Measurements from ENCODE around the gene SETD2.
"Not testable (repeated sequence)": the region's sequence is repeated elsewhere in the genome, so short reads cannot be mapped to it uniquely, and the experiment has no call there.

The SETD2 gene

DNA sequence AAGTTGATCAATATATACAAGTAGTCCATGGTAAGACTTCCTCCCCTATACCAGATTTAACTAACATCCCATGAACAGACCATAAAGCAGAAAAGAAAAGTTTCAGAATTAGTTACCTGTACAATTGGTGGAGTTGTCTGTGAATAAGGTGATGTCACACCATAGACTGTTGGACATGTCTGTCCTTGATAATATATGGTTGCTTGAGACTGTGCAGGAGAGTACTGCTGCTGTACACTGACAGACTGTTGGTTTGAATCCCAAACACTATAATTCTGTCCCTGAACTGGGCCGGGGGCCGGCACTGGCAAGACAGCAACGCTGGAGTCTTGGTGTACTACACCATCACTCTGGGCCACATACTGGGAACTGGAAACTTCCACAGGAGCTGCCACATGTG is 107.2 kb downstream of the SETD2 start:
- DNase-seq = no peak
- TF ChIP-seq POLR2A (IDR thresholded peaks at IDR 0.05; ENCODE audit: low read length) (no peak), GATA1 (IDR thresholded peaks at IDR 0.05; ENCODE audit: low read depth, low read length) (no peak)

DNA sequence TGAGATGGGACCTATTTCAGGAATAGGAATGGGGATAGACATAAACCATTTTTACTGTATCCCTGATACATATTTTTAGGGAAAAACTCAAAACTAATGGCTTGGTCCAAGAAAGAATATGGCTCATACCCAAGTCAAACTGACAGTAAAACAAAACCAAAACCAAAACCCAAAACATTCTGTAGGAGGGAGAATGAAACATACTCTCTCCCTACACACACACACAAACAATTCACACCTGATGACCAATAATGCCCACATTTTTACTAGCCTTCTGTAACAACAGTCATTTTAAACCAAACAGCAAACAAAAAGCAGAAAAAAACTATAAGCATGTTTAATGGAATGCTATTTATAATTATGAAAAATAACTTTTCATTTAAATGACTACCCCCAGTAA is 109.5 kb downstream of the SETD2 start:
- DNase-seq = no peak
- TF ChIP-seq POLR2A (IDR thresholded peaks at IDR 0.05; ENCODE audit: low read length) = no peak
- TF ChIP-seq GATA1 (IDR thresholded peaks at IDR 0.05; ENCODE audit: low read depth, low read length) = no peak

DNA sequence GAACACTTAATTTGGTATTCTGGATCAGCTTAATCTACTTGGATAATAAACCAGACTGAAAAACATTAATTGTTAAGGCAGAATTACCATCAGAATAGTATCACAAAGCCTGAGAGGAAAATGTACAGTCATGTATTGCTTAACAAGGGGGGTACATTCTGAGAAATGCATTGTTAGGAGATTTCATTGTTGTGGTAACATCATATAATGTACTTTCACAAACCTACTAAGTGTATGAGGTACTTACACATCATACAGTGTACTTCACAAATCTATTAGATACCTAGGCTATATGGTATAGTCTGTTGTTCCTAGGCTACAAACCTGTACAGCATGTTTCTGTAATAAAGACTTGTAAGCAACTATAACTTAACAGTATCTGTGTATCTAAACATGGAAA is 116.2 kb downstream of the SETD2 start:
- TF ChIP-seq GATA1 (IDR thresholded peaks at IDR 0.05; ENCODE audit: low read depth, low read length) (no peak), POLR2A (IDR thresholded peaks at IDR 0.05; ENCODE audit: low read length) (no peak)
- no peak for DNase-seq

DNA sequence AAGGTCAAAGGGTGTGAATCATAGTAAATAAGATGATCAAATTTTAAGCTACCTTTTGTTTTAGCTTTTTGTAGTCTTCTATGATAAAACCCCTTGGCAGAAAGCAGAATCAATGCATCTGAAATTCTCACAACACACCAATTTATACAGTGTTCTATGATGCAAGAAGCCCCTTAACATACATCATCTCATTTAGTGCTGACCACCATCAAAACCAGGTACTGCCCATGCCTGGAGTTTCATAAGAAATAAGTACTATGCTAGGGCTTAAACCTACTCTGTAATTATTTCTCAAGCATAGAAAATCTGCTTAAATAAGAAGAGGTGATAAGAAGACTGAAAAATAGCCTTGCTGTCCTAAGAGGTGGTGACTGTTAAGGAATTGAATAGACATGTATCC is 116.8 kb downstream of the SETD2 start:
- no peak for TF ChIP-seq POLR2A (IDR thresholded peaks at IDR 0.05; ENCODE audit: low read length)
- TF ChIP-seq GATA1 (IDR thresholded peaks at IDR 0.05; ENCODE audit: low read depth, low read length) = no peak
- no peak for DNase-seq

DNA sequence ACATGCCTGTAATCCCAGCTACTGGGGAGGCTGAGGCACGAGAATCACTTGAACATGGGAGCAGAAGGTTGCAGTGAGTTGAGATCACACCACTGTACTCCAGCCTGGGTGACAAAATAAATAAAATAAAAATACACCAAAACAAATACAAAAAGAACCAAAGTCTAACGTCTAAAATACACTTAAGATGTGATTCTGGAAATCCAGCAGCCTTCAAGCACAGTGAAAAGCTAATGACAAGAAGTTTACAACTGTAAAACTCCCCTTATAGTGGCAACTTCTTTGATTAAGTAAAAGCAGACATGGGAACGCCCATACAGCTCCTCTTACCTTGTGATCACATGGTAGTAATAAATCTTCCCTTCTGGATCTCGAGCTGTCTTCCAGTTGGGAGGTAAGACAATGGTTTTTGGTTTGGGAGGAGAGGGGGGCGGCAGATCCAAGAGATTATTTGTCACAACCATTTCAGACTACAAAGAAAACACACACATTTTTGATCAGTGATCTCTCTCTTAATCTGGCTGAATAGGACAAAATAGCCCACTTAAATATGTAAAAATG is 121.6 kb downstream of the SETD2 start:
- no peak for DNase-seq
- no peak for TF ChIP-seq GATA1 (IDR thresholded peaks at IDR 0.05; ENCODE audit: low read depth, low read length)
- TF ChIP-seq POLR2A (IDR thresholded peaks at IDR 0.05; ENCODE audit: low read length) = no peak

DNA sequence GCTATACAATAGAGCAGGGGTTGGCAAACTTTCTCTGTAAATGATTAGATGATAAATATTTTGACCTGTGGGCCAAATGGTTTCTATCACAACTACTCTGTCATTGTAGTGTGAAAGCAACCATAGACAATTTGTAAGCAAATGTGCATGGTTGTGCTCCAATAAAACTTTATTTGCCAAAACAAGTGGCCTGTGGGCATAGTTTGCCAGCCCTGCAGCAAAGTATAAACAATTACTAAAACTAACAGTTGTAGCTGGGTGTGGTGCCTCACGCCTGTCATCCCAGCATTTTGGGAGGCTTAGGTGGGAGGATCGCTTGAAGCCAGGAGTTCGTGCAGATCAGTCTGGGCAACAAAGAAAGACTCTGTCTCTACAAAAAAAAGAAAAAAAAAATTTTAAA is 122.8 kb downstream of the SETD2 start:
- TF ChIP-seq GATA1 (IDR thresholded peaks at IDR 0.05; ENCODE audit: low read depth, low read length) (no peak), POLR2A (IDR thresholded peaks at IDR 0.05; ENCODE audit: low read length) (no peak)
- no peak for DNase-seq

DNA sequence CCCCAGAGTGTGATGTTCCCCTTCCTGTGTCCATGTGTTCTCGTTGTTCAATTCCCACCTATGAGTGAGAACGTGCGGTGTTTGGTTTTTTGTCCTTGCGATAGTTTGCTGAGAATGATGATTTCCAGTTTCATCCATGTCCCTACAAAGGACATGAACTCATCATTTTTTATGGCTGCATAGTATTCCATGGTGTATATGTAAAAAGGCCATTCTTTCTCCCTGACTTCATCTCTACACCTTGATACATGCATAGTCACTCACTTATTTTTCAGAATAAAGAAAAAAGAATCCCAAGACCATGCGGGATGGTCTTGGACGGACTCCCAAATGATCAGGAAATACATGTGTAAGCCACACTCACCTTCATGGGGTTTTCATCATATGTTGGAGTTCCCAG is 126.6 kb downstream of the SETD2 start:
- DNase-seq = not testable (repeated sequence)

DNA sequence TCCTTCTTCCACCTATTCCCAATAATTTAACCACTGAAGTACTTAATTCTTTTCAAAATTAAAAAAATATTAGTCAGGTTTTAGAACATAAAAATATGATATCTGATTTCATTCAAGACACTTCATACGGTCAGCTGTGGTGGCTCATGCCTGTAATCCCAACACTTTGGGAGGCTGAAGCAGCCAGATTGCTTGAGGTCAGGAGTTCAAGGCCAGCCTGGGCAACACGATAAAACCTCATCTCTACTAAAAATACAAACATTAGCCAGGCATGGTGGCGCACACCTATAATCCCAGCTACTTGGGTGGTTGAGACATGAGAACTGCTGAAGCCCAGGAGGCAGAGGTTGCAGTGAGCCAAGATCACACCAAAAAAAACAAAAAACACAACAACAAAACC is 127.8 kb downstream of the SETD2 start:
- no peak for DNase-seq
- no peak for TF ChIP-seq POLR2A (IDR thresholded peaks at IDR 0.05; ENCODE audit: low read length)
- no peak for TF ChIP-seq GATA1 (IDR thresholded peaks at IDR 0.05; ENCODE audit: low read depth, low read length)

DNA sequence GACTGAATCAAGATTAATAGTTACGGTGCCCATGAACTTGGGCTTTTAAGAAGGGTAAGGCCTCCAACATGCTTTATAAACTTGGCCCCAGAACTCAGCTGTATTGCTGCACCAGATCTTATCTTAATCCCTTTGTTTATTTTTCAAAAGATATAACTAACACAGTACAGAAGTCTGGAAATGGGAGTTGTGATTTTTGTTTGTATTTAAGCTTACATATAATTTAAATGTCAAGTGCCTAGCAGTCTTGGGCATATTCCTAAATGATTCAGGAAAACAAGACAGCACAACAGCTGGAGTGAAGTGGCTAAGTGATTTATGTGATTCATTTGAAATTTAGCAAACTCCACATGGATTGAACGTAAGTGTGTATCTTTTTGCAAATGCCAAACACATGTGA is 128.3 kb downstream of the SETD2 start:
- no peak for TF ChIP-seq GATA1 (IDR thresholded peaks at IDR 0.05; ENCODE audit: low read depth, low read length)
- no peak for TF ChIP-seq POLR2A (IDR thresholded peaks at IDR 0.05; ENCODE audit: low read length)
- no peak for DNase-seq

DNA sequence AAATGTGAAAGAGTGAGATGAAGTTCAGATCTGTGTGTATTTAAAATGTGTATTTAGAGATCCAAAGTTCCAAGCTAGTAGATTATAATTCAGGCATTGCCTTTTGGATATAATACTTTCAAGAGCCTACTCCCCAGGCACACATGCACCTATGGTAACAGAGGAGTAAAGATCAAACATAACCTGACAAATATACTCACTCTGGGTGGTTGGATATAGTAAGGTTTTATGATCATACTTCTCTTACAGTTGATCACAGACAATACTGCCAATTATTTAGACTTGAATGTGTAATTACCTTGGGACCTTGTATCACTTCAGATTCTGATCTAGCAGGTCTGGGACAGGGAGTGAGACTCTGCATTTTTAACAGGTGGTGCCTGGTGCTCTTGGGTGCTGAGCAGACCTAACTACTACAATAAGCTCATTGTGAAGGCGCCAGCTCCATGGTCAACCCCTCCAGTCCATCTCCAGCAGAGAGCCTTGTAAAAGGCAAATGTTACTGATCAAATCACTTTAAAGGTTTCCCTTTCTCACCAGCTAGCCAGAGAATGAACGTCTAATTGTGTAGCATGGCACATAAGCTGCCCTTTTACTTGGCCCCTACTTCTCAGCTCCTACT is 128.9 kb downstream of the SETD2 start:
- TF ChIP-seq GATA1 (IDR thresholded peaks at IDR 0.05; ENCODE audit: low read depth, low read length) (no peak), POLR2A (IDR thresholded peaks at IDR 0.05; ENCODE audit: low read length) (no peak)

DNA sequence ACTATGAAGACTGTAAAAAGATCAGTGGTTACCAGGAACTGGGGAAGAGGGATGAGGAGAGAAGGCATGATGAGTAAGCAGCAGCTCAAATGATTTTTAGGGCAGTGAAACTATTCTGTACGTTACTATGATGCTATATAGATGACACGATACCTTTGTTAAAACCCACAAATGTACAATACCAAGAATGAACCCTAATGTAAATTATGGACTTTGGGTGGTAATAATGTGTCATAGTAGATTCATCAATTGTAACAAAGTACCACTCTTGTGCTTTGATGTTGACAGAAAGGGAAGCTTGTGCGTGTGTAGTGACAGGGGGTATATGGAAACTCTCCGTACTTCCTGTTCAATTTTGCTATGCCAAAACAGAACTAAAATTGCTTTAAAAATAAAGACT is 132.9 kb downstream of the SETD2 start:
- not testable (repeated sequence) for DNase-seq

More for the DNA sequence above, 128.9 kb downstream of the SETD2 start:
- DNase-seq = no peak

DNA sequence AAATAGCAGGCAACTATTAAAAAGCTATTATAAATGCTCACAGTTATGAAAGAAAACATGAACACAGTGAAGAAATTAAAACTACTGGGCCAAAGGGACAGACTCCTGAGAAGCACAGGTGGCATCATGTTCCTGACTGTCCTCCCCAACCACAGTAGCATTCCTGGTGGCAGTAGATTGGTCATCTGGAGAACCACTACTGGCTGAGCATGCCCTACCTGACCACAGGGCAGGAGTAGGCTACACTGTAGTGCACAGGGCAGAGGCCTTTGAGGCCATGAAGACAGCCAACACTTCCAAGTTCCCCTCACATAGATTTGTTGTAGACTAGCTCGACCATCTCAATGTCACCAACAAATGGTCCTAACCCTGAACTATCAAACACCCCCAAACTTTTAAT is 135.2 kb downstream of the SETD2 start:
- DNase-seq = no peak
- TF ChIP-seq POLR2A (IDR thresholded peaks at IDR 0.05; ENCODE audit: low read length) (no peak), GATA1 (IDR thresholded peaks at IDR 0.05; ENCODE audit: low read depth, low read length) (no peak)

DNA sequence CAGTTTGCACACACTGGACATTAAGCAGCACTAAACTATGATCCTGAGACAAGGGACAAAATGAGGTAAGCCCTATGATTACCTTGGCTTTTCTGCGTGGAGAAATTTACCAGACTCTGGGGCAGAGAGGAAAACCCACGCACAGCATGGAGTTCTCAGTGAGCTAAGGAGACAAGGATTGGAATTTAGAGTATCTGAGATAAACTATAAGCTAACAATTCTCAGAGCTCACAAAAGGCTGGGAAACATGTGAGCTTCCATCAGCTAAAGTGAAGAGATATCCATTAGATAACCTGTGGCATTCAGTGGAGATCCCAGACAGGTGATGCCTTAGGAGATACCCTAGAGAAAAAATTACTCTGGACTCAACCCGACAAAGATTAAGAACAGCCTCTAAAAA is 135.8 kb downstream of the SETD2 start:
- TF ChIP-seq GATA1 (IDR thresholded peaks at IDR 0.05; ENCODE audit: low read depth, low read length) (no peak), POLR2A (IDR thresholded peaks at IDR 0.05; ENCODE audit: low read length) (no peak)
- no peak for DNase-seq

DNA sequence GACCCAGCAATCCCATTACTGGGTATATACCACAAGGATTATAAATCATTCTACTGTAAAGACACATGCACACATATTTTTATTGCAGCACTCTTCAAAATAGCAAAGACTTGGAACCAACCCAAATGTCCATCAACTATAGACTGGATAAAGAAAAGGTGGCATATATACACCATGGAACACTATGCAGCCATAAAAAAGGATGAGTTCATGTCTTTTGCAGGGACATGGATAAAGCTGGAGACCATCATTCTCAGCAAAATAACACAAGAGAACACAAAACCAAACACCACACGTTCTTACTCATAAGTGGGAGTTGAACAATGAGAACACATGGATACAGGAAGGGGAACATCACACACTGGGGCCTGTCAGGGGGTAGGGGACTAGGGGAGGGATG is 137.5 kb downstream of the SETD2 start:
- not testable (repeated sequence) for DNase-seq

DNA sequence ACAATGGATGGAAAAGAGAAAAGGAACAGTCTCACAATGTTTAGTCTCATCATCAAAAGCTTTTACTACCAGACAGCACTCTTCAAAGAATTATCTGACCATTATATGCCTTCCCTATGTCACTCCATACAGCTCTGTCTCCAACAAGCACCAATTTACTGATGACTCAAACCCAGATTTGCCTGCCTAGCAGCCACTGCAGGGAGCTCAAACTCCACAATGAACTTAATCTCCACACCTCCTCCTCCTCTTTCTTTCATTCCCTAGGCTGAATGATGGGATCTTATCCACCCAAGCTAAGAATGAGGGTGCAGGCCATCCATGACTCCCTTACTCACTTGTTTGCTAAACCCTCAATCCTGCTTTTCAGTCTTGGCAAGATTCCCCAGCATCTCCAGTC is 139.0 kb downstream of the SETD2 start:
- no peak for DNase-seq
- TF ChIP-seq POLR2A (IDR thresholded peaks at IDR 0.05; ENCODE audit: low read length) (no peak), GATA1 (IDR thresholded peaks at IDR 0.05; ENCODE audit: low read depth, low read length) (no peak)

DNA sequence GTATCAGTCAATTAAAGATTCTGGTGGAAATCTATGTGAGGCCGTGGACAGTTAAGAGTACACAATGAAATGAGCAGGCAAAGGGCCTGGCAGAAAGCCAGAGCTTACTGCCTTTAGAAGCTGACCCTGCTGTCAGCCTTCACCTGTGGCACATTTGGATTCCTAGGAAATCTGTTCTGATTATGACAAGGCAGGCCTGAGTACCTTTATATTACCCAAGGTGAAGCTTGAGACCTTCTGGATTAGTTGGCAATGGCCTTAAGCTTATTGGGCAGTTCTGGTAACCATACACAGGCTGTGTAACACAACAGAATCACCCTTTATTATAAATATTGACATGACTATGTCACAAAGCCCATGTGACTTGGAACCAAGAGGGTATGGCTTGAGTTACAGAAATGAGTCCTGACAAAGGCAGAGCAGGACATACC is 141.3 kb downstream of the SETD2 start:
- DNase-seq = no peak
- no peak for TF ChIP-seq GATA1 (IDR thresholded peaks at IDR 0.05; ENCODE audit: low read depth, low read length)
- TF ChIP-seq POLR2A (IDR thresholded peaks at IDR 0.05; ENCODE audit: low read length) = no peak
